ENCODE measurements around the gene SLMAP. TPM values are rescaled to one million over a fixed set of nuclear protein-coding genes. Genes with fewer than 3 reads are reported as not detected.

Gene SLMAP
- total and polyA plus RNA-seq, 11 donors, result 96.4 to 534 (median 269) TPM

DNA sequence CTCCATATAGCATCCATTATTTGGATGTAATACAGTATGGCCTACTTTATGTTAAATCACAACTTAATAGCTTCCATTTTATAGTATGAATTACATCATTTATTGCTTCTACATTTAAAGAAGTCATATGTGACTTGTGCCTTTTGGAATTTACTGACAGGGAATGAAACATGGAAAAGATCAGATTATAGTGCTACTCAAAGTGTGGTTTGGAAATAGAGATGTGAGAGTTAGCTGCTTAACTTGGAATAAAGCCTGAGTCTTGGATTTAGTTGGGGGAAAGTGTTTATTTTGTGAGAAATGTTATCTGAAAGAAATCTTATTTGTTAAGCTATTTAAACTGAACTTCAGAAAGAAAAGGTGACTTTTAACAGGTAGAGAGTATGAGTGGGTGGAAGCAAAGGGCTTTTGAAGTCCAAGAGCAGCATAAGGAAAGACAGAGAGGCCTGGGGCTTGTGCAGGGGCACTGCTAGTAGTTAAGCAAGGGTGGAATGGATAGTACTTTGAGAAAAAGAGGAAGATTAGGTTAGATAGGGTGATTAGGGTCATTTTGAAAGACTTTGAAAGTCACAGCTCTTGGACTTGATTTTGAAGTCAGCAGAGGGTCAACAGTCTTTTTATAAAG lies 60.5 kb downstream of the SLMAP start:
- peaks cover 0 to 29% (median 15%) of the 10 kb centered on the region in 12 donors for H3K4me1 ChIP-seq
- no peak for DNase-seq
- H3K27me3 ChIP-seq, result no peaks in the 10 kb centered on the region
- H3K36me3 ChIP-seq, result no peaks in the 10 kb centered on the region
- H3K9me3 ChIP-seq, result peaks cover 0 to 12% (median 0%) of the 10 kb centered on the region in 12 donors
- intact Hi-C loops (cut with DNase I), result loop anchor here in 2 of 10 donors (10.0 kb wide), 2 partner anchors 162 to 1022 kb away; no protein-coding TSS in a partner anchor
- ATAC-seq, result no peak
- TF ChIP-seq, protein P1, sequence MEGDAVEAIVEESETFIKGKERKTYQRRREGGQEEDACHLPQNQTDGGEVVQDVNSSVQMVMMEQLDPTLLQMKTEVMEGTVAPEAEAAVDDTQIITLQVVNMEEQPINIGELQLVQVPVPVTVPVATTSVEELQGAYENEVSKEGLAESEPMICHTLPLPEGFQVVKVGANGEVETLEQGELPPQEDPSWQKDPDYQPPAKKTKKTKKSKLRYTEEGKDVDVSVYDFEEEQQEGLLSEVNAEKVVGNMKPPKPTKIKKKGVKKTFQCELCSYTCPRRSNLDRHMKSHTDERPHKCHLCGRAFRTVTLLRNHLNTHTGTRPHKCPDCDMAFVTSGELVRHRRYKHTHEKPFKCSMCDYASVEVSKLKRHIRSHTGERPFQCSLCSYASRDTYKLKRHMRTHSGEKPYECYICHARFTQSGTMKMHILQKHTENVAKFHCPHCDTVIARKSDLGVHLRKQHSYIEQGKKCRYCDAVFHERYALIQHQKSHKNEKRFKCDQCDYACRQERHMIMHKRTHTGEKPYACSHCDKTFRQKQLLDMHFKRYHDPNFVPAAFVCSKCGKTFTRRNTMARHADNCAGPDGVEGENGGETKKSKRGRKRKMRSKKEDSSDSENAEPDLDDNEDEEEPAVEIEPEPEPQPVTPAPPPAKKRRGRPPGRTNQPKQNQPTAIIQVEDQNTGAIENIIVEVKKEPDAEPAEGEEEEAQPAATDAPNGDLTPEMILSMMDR (IDR thresholded peaks at IDR 0.05), result no peak
- no peak for TF ChIP-seq POLR2A (IDR thresholded peaks at IDR 0.05)
- no peak overlapping the region for H3K27ac ChIP-seq
- no peak overlapping the region for H3K4me3 ChIP-seq

DNA sequence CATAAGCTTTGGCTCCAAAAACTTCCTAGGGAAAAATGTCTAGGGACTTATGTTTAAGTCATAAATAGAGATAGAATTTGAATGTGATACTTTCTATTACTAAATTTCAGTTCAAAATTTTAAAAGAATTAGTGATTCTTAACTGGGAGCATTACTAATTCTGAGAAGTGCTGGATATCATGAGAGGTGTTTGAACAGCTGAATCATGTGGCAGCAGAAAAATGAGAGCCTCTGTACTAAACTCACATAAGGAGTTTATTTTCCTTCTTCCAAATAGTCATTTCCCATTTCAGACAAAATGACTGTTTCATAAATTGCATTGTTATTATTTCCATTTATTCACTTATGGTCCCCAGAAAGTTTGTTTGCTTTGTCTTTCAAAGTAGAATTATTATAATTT lies 62.7 kb downstream of the SLMAP start:
- ATAC-seq (no peak), DNase-seq (no peak)
- no peaks in the 10 kb centered on the region for H3K27me3 ChIP-seq
- TF ChIP-seq POLR2A (IDR thresholded peaks at IDR 0.05), result no peak
- TF ChIP-seq, protein P1 (IDR thresholded peaks at IDR 0.05), result no peak
- peaks cover 0 to 42% (median 23%) of the 10 kb centered on the region in 12 donors for H3K4me1 ChIP-seq
- H3K4me3 ChIP-seq, result no peak overlapping the region
- H3K27ac ChIP-seq, result no peak overlapping the region
- H3K9me3 ChIP-seq, result no peaks in the 10 kb centered on the region
- no peaks in the 10 kb centered on the region for H3K36me3 ChIP-seq
- intact Hi-C loops (cut with DNase I), result loop anchor here in 2 of 10 donors (10.0 kb wide), 2 partner anchors 164 to 1024 kb away; no protein-coding TSS in a partner anchor

DNA sequence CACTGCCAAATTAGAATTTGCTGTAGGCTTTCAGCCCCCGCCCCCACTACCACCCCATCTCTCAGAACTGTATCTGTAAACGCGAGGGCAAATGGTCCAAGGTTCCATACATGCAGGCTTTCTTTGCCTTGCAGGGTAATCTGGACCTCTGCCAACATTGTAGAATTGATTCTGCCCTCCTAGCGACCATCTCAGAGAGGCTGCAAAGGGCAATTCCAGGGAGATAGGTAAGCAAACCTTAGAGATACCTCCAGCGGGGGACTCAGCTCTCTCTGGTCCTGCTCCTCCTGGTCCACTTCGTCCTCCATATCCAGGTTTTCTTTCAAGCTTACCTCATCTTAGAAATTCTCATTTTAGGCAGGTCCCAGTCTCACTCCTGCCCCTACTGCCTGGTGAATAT lies 64.4 kb downstream of the SLMAP start:
- Histone ChIP-seq H3K9me3 (no peaks in the 10 kb centered on the region), H3K4me3 (no peak overlapping the region), H3K4me1 (peaks cover 0 to 44% (median 17%) of the 10 kb centered on the region in 12 donors), H3K27me3 (no peaks in the 10 kb centered on the region), H3K27ac (no peak overlapping the region), H3K36me3 (no peaks in the 10 kb centered on the region)
- 75 to 87% (median 84%) methylated on average over 6 of the region's 6 CpGs for WGBS, 4 donors
- DNase-seq (no peak), ATAC-seq (no peak)
- no peak for TF ChIP-seq POLR2A (IDR thresholded peaks at IDR 0.05)
- TF ChIP-seq, protein P1 (IDR thresholded peaks at IDR 0.05), result no peak
- intact Hi-C loops (cut with DNase I), result loop anchor here in 6 of 10 donors (5.0 to 10.0 kb wide), 7 partner anchors 38 to 426 kb away; partner anchors contain the start of genes SLMAP (in 2 of the 6) and DENND6A (in 1 of the 6)

DNA sequence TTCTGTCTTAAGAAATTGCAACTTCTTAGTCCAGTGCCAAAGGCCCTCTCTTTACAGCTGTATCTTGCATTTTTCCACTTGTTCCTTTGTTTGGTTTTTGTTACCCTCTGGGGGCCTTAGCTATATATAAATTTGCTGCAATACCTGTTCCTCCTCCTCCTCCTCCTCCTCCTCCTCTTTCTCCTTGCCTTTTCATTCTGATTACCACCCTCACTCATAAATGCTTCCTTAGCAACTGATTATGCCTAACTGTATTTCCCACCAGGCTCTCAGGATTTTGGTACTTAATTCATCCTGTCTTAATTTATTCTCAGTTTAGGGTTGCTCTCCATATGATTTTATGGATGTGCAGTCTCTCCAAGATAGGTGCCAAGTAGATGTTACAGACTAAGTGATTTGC lies 65.7 kb downstream of the SLMAP start:
- Histone ChIP-seq H3K4me3 (no peak overlapping the region), H3K9me3 (no peaks in the 10 kb centered on the region), H3K27me3 (no peaks in the 10 kb centered on the region), H3K4me1 (peaks cover 0 to 50% (median 24%) of the 10 kb centered on the region in 12 donors), H3K36me3 (no peaks in the 10 kb centered on the region), H3K27ac (no peak overlapping the region)
- ATAC-seq (no peak), DNase-seq (no peak)
- TF ChIP-seq POLR2A (IDR thresholded peaks at IDR 0.05), result no peak
- TF ChIP-seq, protein P1 (IDR thresholded peaks at IDR 0.05), result no peak
- intact Hi-C loops (cut with DNase I), result loop anchor here in 6 of 10 donors (5.0 to 10.0 kb wide), 7 partner anchors 39 to 427 kb away; partner anchors contain the start of genes SLMAP (in 2 of the 6) and DENND6A (in 1 of the 6)
